ENCODE results near the gene MAPK14.

The MAPK14 gene

DNA sequence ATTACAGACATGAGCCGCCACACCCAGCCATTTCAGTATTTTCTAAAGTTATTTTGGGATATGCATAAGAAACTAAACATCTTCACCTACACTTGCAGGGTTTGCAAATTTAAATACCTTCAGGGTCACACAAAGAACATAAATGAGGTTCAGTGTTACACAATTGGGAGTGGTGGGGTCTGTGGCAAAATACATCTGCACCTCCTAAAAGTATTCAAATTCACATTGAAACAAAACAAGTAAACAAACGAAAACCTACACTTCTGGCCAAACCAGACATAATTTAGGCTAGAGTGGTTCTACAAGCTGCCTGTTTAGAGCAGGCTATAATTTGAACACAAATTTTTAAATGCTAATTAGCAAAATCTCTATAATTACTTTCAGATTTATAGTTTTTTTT lies 34.6 kb downstream of the MAPK14 start:
- no peaks in the 10 kb centered on the region for H3K27me3 ChIP-seq (ENCODE audit: control insufficient read depth, insufficient read depth, low read length)
- no peaks in the 10 kb centered on the region for H3K36me3 ChIP-seq (ENCODE audit: control insufficient read depth, insufficient read depth, low read length)
- H3K4me3 ChIP-seq (ENCODE audit: low read depth, low read length): no peak overlapping the region
- H3K9me3 ChIP-seq (ENCODE audit: control insufficient read depth, insufficient read depth, low read length): no peaks in the 10 kb centered on the region
- H3K9ac ChIP-seq (ENCODE audit: low read depth, low read length): no peak overlapping the region
- H3K4me1 ChIP-seq (ENCODE audit: control insufficient read depth, insufficient read depth, low read length): no peaks in the 10 kb centered on the region

DNA sequence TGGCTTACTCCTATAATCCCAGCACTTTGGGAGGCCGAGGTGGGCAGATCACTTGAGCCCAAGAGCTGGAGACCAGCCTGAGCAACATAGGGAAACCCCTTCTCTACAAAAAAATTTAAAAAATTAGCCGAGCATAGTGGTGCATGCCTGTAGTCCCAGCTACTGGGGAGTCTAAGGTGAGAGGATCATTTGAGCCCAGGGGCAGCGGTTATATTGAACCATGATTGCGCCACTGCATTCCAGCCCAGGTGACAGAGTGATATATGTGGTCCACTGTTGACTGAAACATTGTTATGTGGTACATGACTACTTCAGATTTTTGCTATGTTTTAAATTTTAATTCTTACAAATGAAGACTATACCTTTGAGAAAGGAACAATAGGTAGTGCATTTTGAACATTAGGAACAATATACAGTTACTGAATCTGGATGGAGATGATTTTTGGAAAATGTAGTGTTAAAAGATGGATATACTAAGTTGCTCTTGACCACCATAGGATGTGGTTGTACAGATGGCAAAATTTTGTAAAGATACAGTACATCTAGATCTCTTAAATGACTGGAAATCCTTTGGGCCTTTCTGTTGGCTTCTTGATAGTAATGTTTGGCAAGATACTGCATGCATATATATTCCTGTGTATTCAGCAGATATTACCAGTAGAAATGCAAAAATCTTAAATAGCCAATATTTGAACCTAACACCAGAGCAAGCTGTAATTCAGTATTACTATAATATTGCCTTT lies 35.9 kb downstream of the MAPK14 start:
- Histone ChIP-seq H3K4me1 (ENCODE audit: control insufficient read depth, insufficient read depth, low read length) (no peaks in the 10 kb centered on the region), H3K9ac (ENCODE audit: low read depth, low read length) (no peak overlapping the region), H3K4me3 (ENCODE audit: low read depth, low read length) (no peak overlapping the region), H3K9me3 (ENCODE audit: control insufficient read depth, insufficient read depth, low read length) (no peaks in the 10 kb centered on the region), H3K36me3 (ENCODE audit: control insufficient read depth, insufficient read depth, low read length) (no peaks in the 10 kb centered on the region), H3K27me3 (ENCODE audit: control insufficient read depth, insufficient read depth, low read length) (no peaks in the 10 kb centered on the region)

DNA sequence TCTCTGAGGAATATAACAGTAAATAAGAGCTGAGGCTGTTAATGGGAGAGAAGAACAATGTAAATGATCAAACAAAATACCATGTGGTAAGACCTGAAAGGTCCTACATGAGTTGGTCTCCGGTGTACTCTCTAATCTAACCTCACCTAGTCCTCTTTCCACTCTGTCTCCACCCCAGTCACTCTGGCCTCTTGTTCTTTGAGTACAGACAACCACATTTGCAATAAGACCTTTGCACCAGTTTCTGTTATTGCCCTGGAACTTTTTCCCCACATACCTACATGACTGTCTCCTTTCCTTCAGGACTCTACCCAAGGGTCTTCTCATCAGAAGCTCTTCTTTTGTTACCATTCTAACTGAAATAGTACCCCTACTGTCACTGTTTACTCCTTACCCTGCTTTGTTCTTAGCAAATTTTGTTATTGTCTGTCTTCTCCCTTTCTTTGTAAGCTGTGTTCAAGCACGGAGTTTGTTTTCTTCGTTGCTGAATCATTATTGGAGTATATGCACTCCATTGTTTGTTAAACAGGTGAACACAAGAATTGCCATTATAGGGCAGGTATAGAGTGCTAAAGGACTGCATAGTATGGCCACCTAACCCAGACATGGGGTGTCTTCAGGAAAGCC lies 37.3 kb downstream of the MAPK14 start:
- Histone ChIP-seq H3K27me3 (ENCODE audit: control insufficient read depth, insufficient read depth, low read length) (no peaks in the 10 kb centered on the region), H3K9ac (ENCODE audit: low read depth, low read length) (no peak overlapping the region), H3K4me3 (ENCODE audit: low read depth, low read length) (no peak overlapping the region), H3K9me3 (ENCODE audit: control insufficient read depth, insufficient read depth, low read length) (no peaks in the 10 kb centered on the region), H3K36me3 (ENCODE audit: control insufficient read depth, insufficient read depth, low read length) (no peaks in the 10 kb centered on the region), H3K4me1 (ENCODE audit: control insufficient read depth, insufficient read depth, low read length) (no peaks in the 10 kb centered on the region)

- Histone ChIP-seq H3K4me1 (ENCODE audit: control insufficient read depth, insufficient read depth, low read length) (no peaks in the 10 kb centered on the region), H3K4me3 (ENCODE audit: low read depth, low read length) (no peak overlapping the region), H3K9me3 (ENCODE audit: control insufficient read depth, insufficient read depth, low read length) (no peaks in the 10 kb centered on the region), H3K36me3 (ENCODE audit: control insufficient read depth, insufficient read depth, low read length) (no peaks in the 10 kb centered on the region), H3K27me3 (ENCODE audit: control insufficient read depth, insufficient read depth, low read length) (no peaks in the 10 kb centered on the region), H3K9ac (ENCODE audit: low read depth, low read length) (no peak overlapping the region)
Observed at GRCh38 chr6:36065916-36066315, 38.3 kb downstream of the MAPK14 start.

- no peaks in the 10 kb centered on the region for H3K27me3 ChIP-seq (ENCODE audit: control insufficient read depth, insufficient read depth, low read length)
- H3K4me3 ChIP-seq (ENCODE audit: low read depth, low read length): no peak overlapping the region
- no peaks in the 10 kb centered on the region for H3K4me1 ChIP-seq (ENCODE audit: control insufficient read depth, insufficient read depth, low read length)
- no peak overlapping the region for H3K9ac ChIP-seq (ENCODE audit: low read depth, low read length)
- H3K9me3 ChIP-seq (ENCODE audit: control insufficient read depth, insufficient read depth, low read length): no peaks in the 10 kb centered on the region
- no peaks in the 10 kb centered on the region for H3K36me3 ChIP-seq (ENCODE audit: control insufficient read depth, insufficient read depth, low read length)
Observed at GRCh38 chr6:36066817-36067216, 39.2 kb downstream of the MAPK14 start.

- Histone ChIP-seq H3K27me3 (ENCODE audit: control insufficient read depth, insufficient read depth, low read length) (no peaks in the 10 kb centered on the region), H3K9me3 (ENCODE audit: control insufficient read depth, insufficient read depth, low read length) (no peaks in the 10 kb centered on the region), H3K4me3 (ENCODE audit: low read depth, low read length) (no peak overlapping the region), H3K9ac (ENCODE audit: low read depth, low read length) (no peak overlapping the region), H3K4me1 (ENCODE audit: control insufficient read depth, insufficient read depth, low read length) (no peaks in the 10 kb centered on the region), H3K36me3 (ENCODE audit: control insufficient read depth, insufficient read depth, low read length) (no peaks in the 10 kb centered on the region)
Observed at GRCh38 chr6:36067374-36068011, 39.9 kb downstream of the MAPK14 start.

GRCh38 chr6:36068012-36068392 lies 40.4 kb downstream of the MAPK14 start:
- Histone ChIP-seq H3K36me3 (ENCODE audit: control insufficient read depth, insufficient read depth, low read length) (no peaks in the 10 kb centered on the region), H3K27me3 (ENCODE audit: control insufficient read depth, insufficient read depth, low read length) (no peaks in the 10 kb centered on the region), H3K4me3 (ENCODE audit: low read depth, low read length) (no peak overlapping the region), H3K4me1 (ENCODE audit: control insufficient read depth, insufficient read depth, low read length) (no peaks in the 10 kb centered on the region), H3K9me3 (ENCODE audit: control insufficient read depth, insufficient read depth, low read length) (no peaks in the 10 kb centered on the region), H3K9ac (ENCODE audit: low read depth, low read length) (no peak overlapping the region)

DNA sequence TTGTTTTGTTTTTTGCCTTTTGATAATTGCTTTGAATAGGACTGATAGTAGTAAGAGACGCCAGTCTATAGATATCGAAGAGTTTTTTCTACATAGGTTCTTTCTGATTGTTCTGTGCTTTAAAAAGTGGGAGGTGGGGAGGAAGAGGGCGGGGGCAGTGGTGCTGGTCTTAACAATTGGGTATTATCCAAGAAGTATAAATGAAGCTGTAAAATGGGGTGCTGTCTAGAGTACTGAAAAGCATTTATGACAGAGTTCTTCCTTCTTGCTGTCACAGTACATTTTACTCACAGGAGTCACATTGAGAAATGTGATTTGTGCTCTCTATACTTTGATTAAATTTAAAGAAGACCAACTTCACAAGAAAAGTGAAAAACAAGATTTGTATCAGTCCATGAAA lies 41.0 kb downstream of the MAPK14 start:
- no peak overlapping the region for H3K4me3 ChIP-seq (ENCODE audit: low read depth, low read length)
- H3K27me3 ChIP-seq (ENCODE audit: control insufficient read depth, insufficient read depth, low read length): no peaks in the 10 kb centered on the region
- no peaks in the 10 kb centered on the region for H3K4me1 ChIP-seq (ENCODE audit: control insufficient read depth, insufficient read depth, low read length)
- H3K9me3 ChIP-seq (ENCODE audit: control insufficient read depth, insufficient read depth, low read length): no peaks in the 10 kb centered on the region
- H3K9ac ChIP-seq (ENCODE audit: low read depth, low read length): no peak overlapping the region
- H3K36me3 ChIP-seq (ENCODE audit: control insufficient read depth, insufficient read depth, low read length): no peaks in the 10 kb centered on the region

GRCh38 chr6:36069573-36069972 lies 42.0 kb downstream of the MAPK14 start:
- H3K4me1 ChIP-seq (ENCODE audit: control insufficient read depth, insufficient read depth, low read length): no peaks in the 10 kb centered on the region
- H3K4me3 ChIP-seq (ENCODE audit: low read depth, low read length): no peak overlapping the region
- no peak overlapping the region for H3K9ac ChIP-seq (ENCODE audit: low read depth, low read length)
- no peaks in the 10 kb centered on the region for H3K36me3 ChIP-seq (ENCODE audit: control insufficient read depth, insufficient read depth, low read length)
- no peaks in the 10 kb centered on the region for H3K27me3 ChIP-seq (ENCODE audit: control insufficient read depth, insufficient read depth, low read length)
- H3K9me3 ChIP-seq (ENCODE audit: control insufficient read depth, insufficient read depth, low read length): no peaks in the 10 kb centered on the region

- no peaks in the 10 kb centered on the region for H3K27me3 ChIP-seq (ENCODE audit: control insufficient read depth, insufficient read depth, low read length)
- no peaks in the 10 kb centered on the region for H3K36me3 ChIP-seq (ENCODE audit: control insufficient read depth, insufficient read depth, low read length)
- no peaks in the 10 kb centered on the region for H3K4me1 ChIP-seq (ENCODE audit: control insufficient read depth, insufficient read depth, low read length)
- no peak overlapping the region for H3K4me3 ChIP-seq (ENCODE audit: low read depth, low read length)
- H3K9me3 ChIP-seq (ENCODE audit: control insufficient read depth, insufficient read depth, low read length): no peaks in the 10 kb centered on the region
- no peak overlapping the region for H3K9ac ChIP-seq (ENCODE audit: low read depth, low read length)
Observed at GRCh38 chr6:36070252-36070651, 42.6 kb downstream of the MAPK14 start.

GRCh38 chr6:36071281-36071680 lies 43.7 kb downstream of the MAPK14 start:
- H3K36me3 ChIP-seq (ENCODE audit: control insufficient read depth, insufficient read depth, low read length): no peaks in the 10 kb centered on the region
- no peak overlapping the region for H3K9ac ChIP-seq (ENCODE audit: low read depth, low read length)
- H3K4me1 ChIP-seq (ENCODE audit: control insufficient read depth, insufficient read depth, low read length): no peaks in the 10 kb centered on the region
- no peaks in the 10 kb centered on the region for H3K9me3 ChIP-seq (ENCODE audit: control insufficient read depth, insufficient read depth, low read length)
- no peaks in the 10 kb centered on the region for H3K27me3 ChIP-seq (ENCODE audit: control insufficient read depth, insufficient read depth, low read length)
- no peak overlapping the region for H3K4me3 ChIP-seq (ENCODE audit: low read depth, low read length)

GRCh38 chr6:36071714-36072113 lies 44.1 kb downstream of the MAPK14 start:
- no peak overlapping the region for H3K9ac ChIP-seq (ENCODE audit: low read depth, low read length)
- no peaks in the 10 kb centered on the region for H3K36me3 ChIP-seq (ENCODE audit: control insufficient read depth, insufficient read depth, low read length)
- H3K9me3 ChIP-seq (ENCODE audit: control insufficient read depth, insufficient read depth, low read length): no peaks in the 10 kb centered on the region
- no peak overlapping the region for H3K4me3 ChIP-seq (ENCODE audit: low read depth, low read length)
- no peaks in the 10 kb centered on the region for H3K27me3 ChIP-seq (ENCODE audit: control insufficient read depth, insufficient read depth, low read length)
- no peaks in the 10 kb centered on the region for H3K4me1 ChIP-seq (ENCODE audit: control insufficient read depth, insufficient read depth, low read length)
